ENCODE data around the gene TMEM37.

DNA sequence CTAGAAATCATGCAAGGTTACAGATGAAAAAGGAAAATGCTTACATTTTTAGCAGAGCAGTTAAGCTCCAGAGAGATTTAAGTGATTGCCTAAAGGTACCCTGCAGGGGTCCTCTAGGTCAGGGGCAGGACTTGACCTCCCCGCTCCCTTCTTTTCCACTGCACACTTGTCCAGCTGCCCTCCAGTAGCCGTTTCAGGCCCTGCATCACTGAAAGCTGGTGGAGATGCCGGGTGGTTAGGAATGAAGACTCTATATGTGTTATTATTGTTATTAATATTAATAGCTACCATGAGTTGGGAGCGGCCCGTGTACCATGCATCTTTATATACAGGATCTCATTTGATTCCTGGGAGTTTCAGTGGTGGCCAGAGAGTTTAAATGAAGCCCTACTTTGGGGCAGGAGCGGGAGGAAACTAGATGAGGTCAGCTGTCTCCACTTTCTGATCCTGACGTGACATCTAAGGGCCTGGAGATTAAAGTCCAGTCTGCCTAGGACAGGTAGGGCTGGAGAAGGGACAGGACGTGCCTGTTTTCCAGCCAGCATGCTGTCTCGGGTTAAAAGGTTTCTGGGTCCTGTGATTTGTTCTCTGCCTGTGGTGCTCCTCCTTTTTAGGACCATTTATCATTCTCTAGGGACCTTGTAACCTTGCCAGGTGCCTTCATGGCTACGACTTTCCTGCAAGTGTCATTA, 2.1 kb downstream of the TMEM37 start:
- no peak for TF ChIP-seq POLR2A (IDR thresholded peaks at IDR 0.05)
- TF ChIP-seq, protein P1, sequence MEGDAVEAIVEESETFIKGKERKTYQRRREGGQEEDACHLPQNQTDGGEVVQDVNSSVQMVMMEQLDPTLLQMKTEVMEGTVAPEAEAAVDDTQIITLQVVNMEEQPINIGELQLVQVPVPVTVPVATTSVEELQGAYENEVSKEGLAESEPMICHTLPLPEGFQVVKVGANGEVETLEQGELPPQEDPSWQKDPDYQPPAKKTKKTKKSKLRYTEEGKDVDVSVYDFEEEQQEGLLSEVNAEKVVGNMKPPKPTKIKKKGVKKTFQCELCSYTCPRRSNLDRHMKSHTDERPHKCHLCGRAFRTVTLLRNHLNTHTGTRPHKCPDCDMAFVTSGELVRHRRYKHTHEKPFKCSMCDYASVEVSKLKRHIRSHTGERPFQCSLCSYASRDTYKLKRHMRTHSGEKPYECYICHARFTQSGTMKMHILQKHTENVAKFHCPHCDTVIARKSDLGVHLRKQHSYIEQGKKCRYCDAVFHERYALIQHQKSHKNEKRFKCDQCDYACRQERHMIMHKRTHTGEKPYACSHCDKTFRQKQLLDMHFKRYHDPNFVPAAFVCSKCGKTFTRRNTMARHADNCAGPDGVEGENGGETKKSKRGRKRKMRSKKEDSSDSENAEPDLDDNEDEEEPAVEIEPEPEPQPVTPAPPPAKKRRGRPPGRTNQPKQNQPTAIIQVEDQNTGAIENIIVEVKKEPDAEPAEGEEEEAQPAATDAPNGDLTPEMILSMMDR (IDR thresholded peaks at IDR 0.05) = no peak

Measured in tibial nerve (tissue), 3 donors.